Upper lobe of left lung (tissue), 6 donors: ENCODE results near the gene CDCA4. TPM values are rescaled to one million over a fixed set of nuclear protein-coding genes. Genes with fewer than 3 reads are reported as not detected.
A peak's percentile ranks its signal among the peaks of the same experiment; 100 is the strongest.

Experiments
- ATAC-seq, 2 donors: fragments of 200-7000 bp; cut with Tn5 transposase; one replicate each; pipeline ENCODE4 v1.9.1; 2022; ENCODE audit warnings: mild to moderate bottlenecking in 2 of 2, moderate library complexity in 2 of 2; ENCODE audit not compliant: low FRiP score in 2 of 2
- DNase-seq, 2 donors: peaks; one replicate each; pipeline ENCODE4 v3.0.0-alpha.2; 2019 to 2020
- H3K27ac ChIP-seq, 4 donors: fragments of 200-600 bp; sonication (generic); one replicate each; pipeline ENCODE4 v1.5.1; 2016 to 2019
- H3K27me3 ChIP-seq, 4 donors: fragments of 200-600 bp; sonication (generic); one replicate each; pipeline ENCODE4 v1.5.1; 2017 to 2019
- H3K36me3 ChIP-seq, 4 donors: fragments of 200-600 bp; sonication (generic); one replicate each; pipeline ENCODE4 v1.5.1; 2016 to 2019
- H3K4me1 ChIP-seq, 4 donors: fragments of 200-600 bp; sonication (generic); one replicate each; pipeline ENCODE4 v1.5.1; 2018 to 2019
- H3K4me3 ChIP-seq, 4 donors: fragments of 200-600 bp; sonication (generic); one replicate each; pipeline ENCODE4 v1.5.1; 2017 to 2019; ENCODE audit warnings: mild to moderate bottlenecking in 2 of 4, moderate library complexity in 1 of 4
- H3K9me3 ChIP-seq, 4 donors: fragments of 200-600 bp; sonication (generic); one replicate each; pipeline ENCODE4 v1.5.1; 2018 to 2019
- EP300 ChIP-seq, 4 donors: sonication (generic); formaldehyde crosslinking; IDR thresholded peaks; one replicate each; pipeline ENCODE4 v1.5.1; 2017; ENCODE audit warnings: antibody characterized with exemption in 4 of 4, control low read depth in 2 of 4
- POLR2A ChIP-seq, 4 donors: fragments of 450-650 bp; IDR thresholded peaks; one replicate each; pipeline ENCODE4 v1.5.1; 2016 to 2017; ENCODE audit warnings: antibody characterized with exemption in 4 of 4, mild to moderate bottlenecking in 2 of 4
- POLR2AphosphoS5 ChIP-seq, 2 donors: sonication (generic); formaldehyde crosslinking; IDR thresholded peaks; one replicate each; pipeline ENCODE4 v1.5.1; 2017; ENCODE audit warnings: antibody characterized with exemption in 2 of 2
- WGBS, 2 donors: methylation state at CpG; one replicate each; pipeline ENCODE4 v1.1.5; 2017 to 2018; 5-methylcytosine and 5-hydroxymethylcytosine counted together
- total RNA-seq, 6 donors: library from RNA; depleted of rRNA in 4 of 6; stranded (reverse); fragments of >200 nt in 4 of 6; gene quantifications; one replicate each; pipeline versions ENCODE4 v1.1.0 to v1.2.1, GENCODE V29; 2016 to 2021
- TF ChIP-seq, protein P1 (sequence below), 6 experiments: fragments of 450-650 bp in 4 of 6; fragments of 200-600 bp in 2 of 6; sonication (generic) in 2 of 6; IDR thresholded peaks; one replicate each; pipeline ENCODE4 v1.5.1; 2016 to 2019; ENCODE audit warnings: antibody characterized with exemption in 6 of 6
- donor health status: DM: no; HTN: no; CAD: no; lungs with moderate emphysema.
- donor health status: DM: no; HTN: yes; CAD: no; lungs with severe emphysema.

Gene CDCA4
- total RNA-seq, 6 donors from 2014 or later, result 0.89 to 10.3 (median 6.6) TPM

DNA sequence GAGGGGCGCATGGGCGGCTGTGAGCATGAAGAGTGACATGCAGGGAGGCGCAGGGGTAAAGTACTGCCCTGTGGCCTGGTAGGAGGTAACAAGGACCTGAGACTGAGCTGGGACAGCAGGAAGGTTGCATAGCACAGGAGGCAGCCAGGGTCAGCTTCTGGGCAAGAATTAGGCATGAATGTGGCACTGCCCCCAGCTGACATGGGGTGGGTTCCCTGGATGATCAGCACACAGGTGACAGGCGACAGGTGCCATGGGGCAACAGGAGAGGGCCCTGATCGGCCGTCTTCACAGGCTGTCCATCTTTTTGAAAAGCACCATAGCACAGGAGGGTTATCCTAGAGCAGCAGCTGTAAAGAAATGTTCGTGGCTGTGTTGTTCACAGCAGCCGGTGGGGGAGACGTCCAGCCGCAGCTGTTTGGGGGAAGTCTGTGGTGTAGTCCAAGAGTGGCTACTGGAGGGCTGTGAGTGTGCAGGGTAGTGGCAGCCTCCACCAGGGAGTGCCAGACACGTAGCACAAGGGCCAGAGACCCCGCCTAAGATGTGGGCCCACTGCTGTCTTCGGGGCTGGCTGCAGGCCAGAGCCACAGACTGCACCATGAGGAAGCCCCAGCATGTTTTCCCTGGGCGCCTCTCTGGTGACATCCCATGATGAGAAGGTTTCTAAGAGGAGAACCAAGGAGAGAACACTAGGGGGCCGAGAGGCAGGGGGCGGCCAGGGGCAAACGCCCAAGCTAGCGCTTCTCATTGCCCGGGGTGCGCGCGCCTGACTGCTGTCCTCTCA is 26.9 kb downstream of the CDCA4 start:
- Histone ChIP-seq H3K27me3 (no peaks in the 10 kb centered on the region), H3K9me3 (no peaks in the 10 kb centered on the region), H3K36me3 (peaks cover 0 to 31% (median 13%) of the 10 kb centered on the region in 4 donors), H3K27ac (no peak overlapping the region), H3K4me3 (no peak overlapping the region), H3K4me1 (no peaks in the 10 kb centered on the region)
- WGBS, 2 donors, result 82 to 84% methylated on average over 9 to 22 of the region's 22 CpGs
- no peak for TF ChIP-seq EP300 (IDR thresholded peaks at IDR 0.05)
- TF ChIP-seq POLR2AphosphoS5 (IDR thresholded peaks at IDR 0.05), result no peak
- TF ChIP-seq POLR2A (IDR thresholded peaks at IDR 0.05), result no peak
- TF ChIP-seq, protein P1, sequence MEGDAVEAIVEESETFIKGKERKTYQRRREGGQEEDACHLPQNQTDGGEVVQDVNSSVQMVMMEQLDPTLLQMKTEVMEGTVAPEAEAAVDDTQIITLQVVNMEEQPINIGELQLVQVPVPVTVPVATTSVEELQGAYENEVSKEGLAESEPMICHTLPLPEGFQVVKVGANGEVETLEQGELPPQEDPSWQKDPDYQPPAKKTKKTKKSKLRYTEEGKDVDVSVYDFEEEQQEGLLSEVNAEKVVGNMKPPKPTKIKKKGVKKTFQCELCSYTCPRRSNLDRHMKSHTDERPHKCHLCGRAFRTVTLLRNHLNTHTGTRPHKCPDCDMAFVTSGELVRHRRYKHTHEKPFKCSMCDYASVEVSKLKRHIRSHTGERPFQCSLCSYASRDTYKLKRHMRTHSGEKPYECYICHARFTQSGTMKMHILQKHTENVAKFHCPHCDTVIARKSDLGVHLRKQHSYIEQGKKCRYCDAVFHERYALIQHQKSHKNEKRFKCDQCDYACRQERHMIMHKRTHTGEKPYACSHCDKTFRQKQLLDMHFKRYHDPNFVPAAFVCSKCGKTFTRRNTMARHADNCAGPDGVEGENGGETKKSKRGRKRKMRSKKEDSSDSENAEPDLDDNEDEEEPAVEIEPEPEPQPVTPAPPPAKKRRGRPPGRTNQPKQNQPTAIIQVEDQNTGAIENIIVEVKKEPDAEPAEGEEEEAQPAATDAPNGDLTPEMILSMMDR (IDR thresholded peaks at IDR 0.05), result no peak
- ATAC-seq, result no peak
- peak in 1 of 2 donors; percentile 75 for DNase-seq

DNA sequence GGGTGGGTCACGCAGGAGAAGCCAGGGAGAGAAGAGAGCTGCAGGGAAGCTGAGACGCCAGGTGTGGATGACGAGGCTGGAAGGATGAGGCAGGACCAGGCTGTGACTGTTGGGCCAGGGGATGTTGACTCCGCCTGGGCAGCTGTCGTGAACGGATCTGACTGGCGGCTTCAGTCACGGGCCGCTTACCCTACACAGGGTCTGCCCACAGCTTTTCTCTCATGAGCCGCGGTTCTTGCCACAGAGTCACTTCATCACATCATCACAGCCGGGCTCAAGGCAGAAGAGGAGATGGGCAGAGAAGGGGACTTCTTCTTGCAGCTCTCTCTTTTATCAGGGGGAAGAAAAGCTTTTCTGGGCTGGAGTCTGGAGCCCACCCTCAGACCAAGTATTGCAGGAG is 27.6 kb downstream of the CDCA4 start:
- peaks cover 0 to 31% (median 14%) of the 10 kb centered on the region in 4 donors for H3K36me3 ChIP-seq
- no peak overlapping the region for H3K27ac ChIP-seq

DNA sequence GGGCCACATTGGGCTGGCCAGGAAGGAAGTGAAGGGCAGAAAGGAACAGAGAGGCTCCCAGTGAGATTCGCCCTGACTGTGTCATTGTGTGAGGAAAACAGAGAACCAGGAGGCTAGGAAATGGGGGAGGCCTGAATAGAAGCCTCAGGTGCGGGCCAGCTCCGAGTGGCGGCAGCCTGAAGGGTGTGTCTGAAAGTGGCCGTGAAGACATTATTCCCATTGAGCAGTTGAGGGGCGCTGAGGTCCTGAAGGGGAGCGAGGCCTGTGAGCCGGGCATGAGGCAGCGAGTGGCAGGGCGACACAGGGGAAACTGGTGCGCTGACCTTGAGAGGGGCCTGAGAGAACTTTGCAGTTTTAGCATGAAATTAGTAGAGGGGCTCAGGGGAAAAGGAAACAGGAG is 28.4 kb downstream of the CDCA4 start:
- TF ChIP-seq, protein P1 (IDR thresholded peaks at IDR 0.05), result no peak
- TF ChIP-seq EP300 (IDR thresholded peaks at IDR 0.05) (no peak), POLR2AphosphoS5 (IDR thresholded peaks at IDR 0.05) (no peak), POLR2A (IDR thresholded peaks at IDR 0.05) (no peak)
- DNase-seq, result peak in 1 of 2 donors; percentile 62

More for the DNA sequence above, 27.6 kb downstream of the CDCA4 start:
- no peak overlapping the region for H3K4me3 ChIP-seq
- no peak for TF ChIP-seq EP300 (IDR thresholded peaks at IDR 0.05)
- TF ChIP-seq, protein P1 (IDR thresholded peaks at IDR 0.05), result no peak
- no peaks in the 10 kb centered on the region for H3K9me3 ChIP-seq
- 91 to 94% methylated on average over 12 of the region's 12 CpGs for WGBS, 2 donors
- DNase-seq (no peak), ATAC-seq (no peak)
- no peaks in the 10 kb centered on the region for H3K4me1 ChIP-seq
- H3K27me3 ChIP-seq, result no peaks in the 10 kb centered on the region

DNA sequence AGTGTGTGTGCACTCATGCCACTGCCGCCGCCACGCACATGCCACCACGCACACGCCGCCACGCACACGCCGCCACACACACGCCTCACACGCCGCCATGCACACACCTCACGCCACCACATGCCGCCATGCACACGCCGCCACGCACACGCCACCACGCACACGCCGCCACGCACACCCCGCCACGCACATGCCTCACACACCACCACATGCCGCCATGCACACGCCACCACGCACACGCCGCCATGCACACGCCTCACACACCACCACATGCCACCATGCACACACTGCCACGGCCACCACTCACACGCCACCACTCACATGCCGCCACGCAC is 29.0 kb downstream of the CDCA4 start:
- Histone ChIP-seq H3K27ac (no peak overlapping the region), H3K4me1 (peaks cover 4 to 5% (median 5%) of the 10 kb centered on the region in 4 donors), H3K4me3 (no peak overlapping the region), H3K9me3 (no peaks in the 10 kb centered on the region), H3K27me3 (no peaks in the 10 kb centered on the region), H3K36me3 (peaks cover 0 to 31% (median 14%) of the 10 kb centered on the region in 4 donors)
- DNase-seq (no peak), ATAC-seq (no peak)
- TF ChIP-seq POLR2AphosphoS5 (IDR thresholded peaks at IDR 0.05), result no peak
- TF ChIP-seq EP300 (IDR thresholded peaks at IDR 0.05), result no peak
- TF ChIP-seq, protein P1 (IDR thresholded peaks at IDR 0.05), result no peak
- TF ChIP-seq POLR2A (IDR thresholded peaks at IDR 0.05), result no peak
- WGBS, 2 donors, result 96% methylated on average over 34 of the region's 34 CpGs

More for the DNA sequence above, 28.4 kb downstream of the CDCA4 start:
- Histone ChIP-seq H3K4me3 (no peak overlapping the region), H3K9me3 (no peaks in the 10 kb centered on the region), H3K4me1 (no peaks in the 10 kb centered on the region), H3K27me3 (no peaks in the 10 kb centered on the region), H3K27ac (no peak overlapping the region), H3K36me3 (peaks cover 0 to 31% (median 14%) of the 10 kb centered on the region in 4 donors)
- ATAC-seq, result no peak
- 95 to 97% methylated on average over 11 of the region's 11 CpGs for WGBS, 2 donors

DNA sequence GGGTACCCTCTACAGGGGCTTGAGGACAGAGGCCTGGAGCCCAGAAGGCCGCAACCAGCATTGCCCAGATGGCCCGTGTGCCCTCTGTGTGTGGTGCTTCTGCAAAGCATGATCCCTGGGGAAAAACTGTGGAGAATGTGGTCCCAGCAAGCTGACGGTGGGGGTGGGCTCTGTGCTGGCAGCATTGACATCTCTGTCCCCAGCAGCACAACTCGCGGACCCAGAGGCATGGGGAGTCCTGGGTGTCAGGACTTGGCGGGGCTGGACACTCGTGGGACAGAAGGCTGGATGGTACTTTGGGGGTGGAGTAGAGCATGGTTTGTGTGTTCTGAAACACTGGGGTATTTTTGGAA is 31.0 kb downstream of the CDCA4 start:
- ATAC-seq, result no peak
- WGBS, 2 donors, result 91 to 94% methylated on average over 5 to 7 of the region's 7 CpGs
- no peak overlapping the region for H3K27ac ChIP-seq
- H3K27me3 ChIP-seq, result no peaks in the 10 kb centered on the region
- H3K4me3 ChIP-seq, result no peak overlapping the region
- no peaks in the 10 kb centered on the region for H3K9me3 ChIP-seq
- no peak for TF ChIP-seq POLR2A (IDR thresholded peaks at IDR 0.05)
- TF ChIP-seq EP300 (IDR thresholded peaks at IDR 0.05), result no peak
- TF ChIP-seq, protein P1 (IDR thresholded peaks at IDR 0.05), result no peak
- TF ChIP-seq POLR2AphosphoS5 (IDR thresholded peaks at IDR 0.05), result no peak
- peaks cover 0 to 27% (median 14%) of the 10 kb centered on the region in 4 donors for H3K36me3 ChIP-seq
- H3K4me1 ChIP-seq, result peaks cover 11 to 18% (median 15%) of the 10 kb centered on the region in 4 donors
- DNase-seq, result no peak
